Osteoblast (primary cell): Measurements from ENCODE around the gene RASD2. TPM values are rescaled to one million over a fixed set of nuclear protein-coding genes. Genes with fewer than 3 reads are reported as not detected.

Experiments used
- DNase-seq: peaks from one replicate; pipeline ENCODE4 v3.0.0; 2011; ENCODE audit warnings: low spot score, mixed read lengths; ENCODE audit not compliant: insufficient read length; ENCODE audit errors: missing footprints
- H2AFZ ChIP-seq: 2 replicates; pipeline ENCODE4 v1.6.0; 2011; ENCODE audit warnings: mild to moderate bottlenecking, low read length
- H3K27ac ChIP-seq: 2 replicates; pipeline ENCODE4 v1.5.1; 2011; ENCODE audit warnings: mild to moderate bottlenecking, low read depth, low read length, moderate library complexity
- H3K27me3 ChIP-seq: 2 replicates; pipeline ENCODE4 v1.6.0; 2012; ENCODE audit warnings: mild to moderate bottlenecking, control low read depth, inconsistent platforms, low read length, moderate library complexity; ENCODE audit not compliant: insufficient read depth
- H3K36me3 ChIP-seq: 2 replicates; pipeline ENCODE4 v1.5.1; 2011; ENCODE audit warnings: mild to moderate bottlenecking, low read length, control low read depth, moderate library complexity; ENCODE audit not compliant: insufficient read depth
- H3K4me1 ChIP-seq: 2 replicates; pipeline ENCODE4 v1.5.1; 2011; ENCODE audit warnings: mild to moderate bottlenecking, low read length, control low read depth, moderate library complexity; ENCODE audit not compliant: insufficient read depth
- H3K4me2 ChIP-seq: 2 replicates; pipeline ENCODE4 v1.6.0; 2011; ENCODE audit warnings: mild to moderate bottlenecking, low read length; ENCODE audit not compliant: insufficient read depth
- H3K4me3 ChIP-seq: fragments of 200-600 bp; sonication (generic); 3 replicates; pipeline ENCODE4 v1.5.1; 2012; ENCODE audit warnings: mild to moderate bottlenecking, low read length, inconsistent platforms; ENCODE audit not compliant: insufficient read depth
- H3K79me2 ChIP-seq: 2 replicates; pipeline ENCODE4 v1.6.0; 2012; ENCODE audit warnings: mild to moderate bottlenecking, low read length, control low read depth, inconsistent platforms; ENCODE audit not compliant: insufficient read depth
- H3K9me3 ChIP-seq: 2 replicates; pipeline ENCODE4 v1.5.1; 2011; ENCODE audit warnings: low read depth, low read length, control low read depth
- H4K20me1 ChIP-seq: 2 replicates; pipeline ENCODE4 v1.6.0; 2012; ENCODE audit warnings: mild to moderate bottlenecking, low read length, control low read depth; ENCODE audit not compliant: insufficient read depth
- CTCF ChIP-seq: IDR thresholded peaks from 2 replicates; pipeline ENCODE4 v1.5.1; 2011; ENCODE audit warnings: mild to moderate bottlenecking, low read depth, low read length, moderate library complexity; ENCODE audit errors: extremely low read depth
- total RNA-seq: library from RNA; depleted of rRNA; stranded (reverse); fragments of >200 nt; gene quantifications from 2 replicates; pipeline ENCODE4 v1.2.3, GENCODE V29; 2012

The RASD2 gene
- total RNA-seq, 1 donor, result under 0.01 TPM

DNA sequence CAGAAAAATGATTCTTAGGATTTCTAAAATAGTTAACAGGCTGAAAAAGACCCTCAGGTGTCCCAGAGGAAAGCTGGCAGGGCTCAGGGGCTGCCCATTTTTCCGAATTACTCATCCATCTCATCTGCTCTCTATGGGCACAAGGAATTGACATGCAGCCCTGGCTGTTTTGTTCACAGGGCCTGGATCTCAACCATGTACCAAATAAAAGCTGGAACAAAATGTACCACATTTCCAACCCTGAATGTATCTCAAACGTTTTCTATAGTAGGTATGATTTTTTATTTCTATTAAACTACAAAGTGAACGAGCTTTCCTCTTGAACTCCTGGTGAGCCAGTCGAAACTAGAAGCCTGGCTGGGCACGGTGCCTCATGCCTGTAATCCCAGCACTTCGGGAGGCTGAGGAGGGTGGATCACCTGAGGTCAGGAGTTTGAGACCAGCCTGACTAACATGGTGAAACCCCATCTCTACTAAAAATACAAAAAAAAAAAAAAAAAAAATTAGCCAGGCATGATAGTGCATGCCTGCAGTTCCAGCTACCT lies 43.8 kb upstream of the RASD2 start:
- H2AFZ ChIP-seq, result no peak overlapping the region
- TF ChIP-seq CTCF, result no peak
- H3K79me2 ChIP-seq, result no peaks in the 10 kb centered on the region
- no peaks in the 10 kb centered on the region for H3K9me3 ChIP-seq
- peaks cover 24% of the 10 kb centered on the region for H3K27me3 ChIP-seq
- H3K4me1 ChIP-seq, result no peaks in the 10 kb centered on the region
- H4K20me1 ChIP-seq, result no peaks in the 10 kb centered on the region
- H3K4me2 ChIP-seq, result no peak overlapping the region
- no peak overlapping the region for H3K27ac ChIP-seq
- H3K36me3 ChIP-seq, result no peaks in the 10 kb centered on the region
- H3K4me3 ChIP-seq, result no peak overlapping the region
- DNase-seq, result peak; percentile 29

GRCh38 chr22:35498026-35498800 lies 42.4 kb upstream of the RASD2 start:
- no peak overlapping the region for H3K27ac ChIP-seq
- no peak for TF ChIP-seq CTCF
- DNase-seq, result peak; percentile 41
- H2AFZ ChIP-seq, result no peak overlapping the region
- no peak overlapping the region for H3K4me2 ChIP-seq
- no peaks in the 10 kb centered on the region for H3K4me1 ChIP-seq
- H3K9me3 ChIP-seq, result no peaks in the 10 kb centered on the region
- no peaks in the 10 kb centered on the region for H3K79me2 ChIP-seq
- peaks cover 25% of the 10 kb centered on the region for H3K27me3 ChIP-seq
- no peaks in the 10 kb centered on the region for H3K36me3 ChIP-seq
- H4K20me1 ChIP-seq, result no peaks in the 10 kb centered on the region
- H3K4me3 ChIP-seq, result no peak overlapping the region

- no peaks in the 10 kb centered on the region for H3K36me3 ChIP-seq
- no peaks in the 10 kb centered on the region for H4K20me1 ChIP-seq
- no peaks in the 10 kb centered on the region for H3K79me2 ChIP-seq
- no peak for TF ChIP-seq CTCF
- no peak overlapping the region for H3K4me2 ChIP-seq
- H3K9me3 ChIP-seq, result no peaks in the 10 kb centered on the region
- no peak overlapping the region for H2AFZ ChIP-seq
- no peak overlapping the region for H3K27ac ChIP-seq
- H3K4me3 ChIP-seq, result no peak overlapping the region
- DNase-seq, result no peak
- no peaks in the 10 kb centered on the region for H3K4me1 ChIP-seq
- H3K27me3 ChIP-seq, result peaks cover 32% of the 10 kb centered on the region
Measured at GRCh38 chr22:35502836-35503235, 37.8 kb upstream of the RASD2 start.

DNA sequence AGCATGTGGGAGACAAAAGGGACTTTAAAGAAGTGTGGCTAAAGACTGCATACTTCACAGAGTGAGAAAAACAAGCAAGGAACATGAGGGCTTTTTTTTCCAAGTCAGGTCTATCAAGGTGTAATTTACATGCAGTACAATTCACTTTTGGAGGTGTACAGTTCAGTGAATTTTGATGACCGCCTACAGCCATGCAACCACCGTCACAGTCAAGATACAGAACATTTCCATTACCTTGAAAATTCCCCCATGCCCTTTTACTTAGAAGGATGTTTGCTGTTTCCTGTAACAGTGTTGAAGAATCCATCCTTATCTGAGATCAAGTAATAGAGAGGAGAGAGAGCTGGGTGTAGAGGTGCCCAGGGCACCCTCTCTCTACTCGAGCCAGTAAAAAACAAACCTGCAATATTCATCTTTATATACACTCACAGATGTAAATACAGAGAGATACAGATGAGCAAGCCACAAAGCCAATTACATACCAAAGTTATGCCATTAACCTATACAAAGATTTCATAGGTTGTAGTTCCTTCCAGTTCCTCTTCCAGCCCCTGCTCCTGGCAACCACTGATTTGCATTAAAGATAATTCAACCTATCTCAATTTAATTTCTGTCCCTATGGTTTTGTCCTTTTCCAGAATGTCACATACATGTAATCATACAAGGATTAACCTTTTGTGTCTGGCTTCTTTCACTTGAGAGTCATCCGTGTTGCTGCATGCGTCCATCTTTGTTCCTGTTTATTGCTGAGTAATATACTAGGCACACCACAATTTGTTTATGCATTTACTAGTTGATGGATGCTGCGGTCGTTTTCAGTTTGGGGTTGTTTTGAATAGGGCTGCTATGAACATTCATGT lies 35.0 kb upstream of the RASD2 start:
- Histone ChIP-seq H4K20me1 (no peaks in the 10 kb centered on the region), H3K9me3 (no peaks in the 10 kb centered on the region), H2AFZ (no peak overlapping the region), H3K79me2 (no peaks in the 10 kb centered on the region), H3K4me2 (no peak overlapping the region), H3K27me3 (peaks cover 12% of the 10 kb centered on the region), H3K4me3 (no peak overlapping the region), H3K27ac (no peak overlapping the region), H3K36me3 (no peaks in the 10 kb centered on the region), H3K4me1 (peaks cover 6% of the 10 kb centered on the region)
- DNase-seq, result no peak
- no peak for TF ChIP-seq CTCF
